ENCODE measurements around the gene EGFR.

DNA sequence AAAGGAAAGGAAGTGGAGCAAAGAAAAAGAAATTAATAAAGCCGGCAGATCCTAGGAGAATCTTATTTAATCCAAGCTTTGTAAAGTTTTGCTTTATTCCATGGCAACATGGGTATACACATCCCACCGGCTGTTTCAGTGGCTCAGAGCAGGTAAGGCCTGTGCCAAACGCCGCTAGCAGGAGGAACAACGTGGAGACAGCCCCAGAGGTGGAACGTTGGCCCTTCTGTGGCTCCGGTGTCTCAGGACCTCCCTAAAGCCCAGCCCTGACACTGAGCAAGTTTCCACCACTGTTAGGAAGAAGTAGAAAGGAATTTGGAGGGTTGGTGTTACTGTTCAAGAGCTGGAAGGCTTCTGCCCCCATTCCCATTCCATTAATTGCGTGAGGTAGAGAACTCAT is 52.0 kb downstream of the EGFR start:
- TF ChIP-seq, protein P1, sequence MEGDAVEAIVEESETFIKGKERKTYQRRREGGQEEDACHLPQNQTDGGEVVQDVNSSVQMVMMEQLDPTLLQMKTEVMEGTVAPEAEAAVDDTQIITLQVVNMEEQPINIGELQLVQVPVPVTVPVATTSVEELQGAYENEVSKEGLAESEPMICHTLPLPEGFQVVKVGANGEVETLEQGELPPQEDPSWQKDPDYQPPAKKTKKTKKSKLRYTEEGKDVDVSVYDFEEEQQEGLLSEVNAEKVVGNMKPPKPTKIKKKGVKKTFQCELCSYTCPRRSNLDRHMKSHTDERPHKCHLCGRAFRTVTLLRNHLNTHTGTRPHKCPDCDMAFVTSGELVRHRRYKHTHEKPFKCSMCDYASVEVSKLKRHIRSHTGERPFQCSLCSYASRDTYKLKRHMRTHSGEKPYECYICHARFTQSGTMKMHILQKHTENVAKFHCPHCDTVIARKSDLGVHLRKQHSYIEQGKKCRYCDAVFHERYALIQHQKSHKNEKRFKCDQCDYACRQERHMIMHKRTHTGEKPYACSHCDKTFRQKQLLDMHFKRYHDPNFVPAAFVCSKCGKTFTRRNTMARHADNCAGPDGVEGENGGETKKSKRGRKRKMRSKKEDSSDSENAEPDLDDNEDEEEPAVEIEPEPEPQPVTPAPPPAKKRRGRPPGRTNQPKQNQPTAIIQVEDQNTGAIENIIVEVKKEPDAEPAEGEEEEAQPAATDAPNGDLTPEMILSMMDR (conservative IDR thresholded peaks at IDR 0.05) = no peak
- TF ChIP-seq ZFX (IDR thresholded peaks at IDR 0.05) = no peak

Measured in C4-2B (cell line).